UCSD-AML1 (cell line): ENCODE data around the gene ZNF428.
"Not testable (repeated sequence)": the region's sequence is repeated elsewhere in the genome, so short reads cannot be mapped to it uniquely, and the experiment has no call there.

Source experiments
- DNase-seq: peaks from one replicate; lab custom pipeline; 2025; ENCODE audit not compliant: unreplicated experiment; lab: John Stamatoyannopoulos, UW

ZNF428 gene

GRCh38 chr19:43619262-43620060 lies at the start of gene ZNF428:
TSS of gene ZNF428 (minus strand) at chr19:43619629. CDS start at chr19:43614304, 5,325 bp downstream.
- peak; percentile 88 for DNase-seq

- DNase-seq, result peak; percentile 100
Observed at GRCh38 chr19:43668406-43669109, 49.1 kb upstream of the ZNF428 start.

GRCh38 chr19:43667876-43668405 lies 48.5 kb upstream of the ZNF428 start:
- no peak for DNase-seq

GRCh38 chr19:43667126-43667875 lies 47.9 kb upstream of the ZNF428 start:
- no peak for DNase-seq

GRCh38 chr19:43664018-43664417 lies 44.6 kb upstream of the ZNF428 start:
- DNase-seq, result peak; percentile 56

GRCh38 chr19:43662487-43662886 lies 43.1 kb upstream of the ZNF428 start:
- no peak for DNase-seq

- DNase-seq, result no peak
Observed at GRCh38 chr19:43660971-43661360, 41.5 kb upstream of the ZNF428 start.

GRCh38 chr19:43660301-43660970 lies 41.0 kb upstream of the ZNF428 start:
- DNase-seq, result no peak

- no peak for DNase-seq
Observed at GRCh38 chr19:43658494-43658893, 39.1 kb upstream of the ZNF428 start.

GRCh38 chr19:43658001-43658400 lies 38.6 kb upstream of the ZNF428 start:
- no peak for DNase-seq

- DNase-seq, result no peak
Observed at GRCh38 chr19:43656436-43656835, 37.0 kb upstream of the ZNF428 start.

- DNase-seq, result no peak
Observed at GRCh38 chr19:43652546-43652874, 33.1 kb upstream of the ZNF428 start.

GRCh38 chr19:43651758-43652545 lies 32.5 kb upstream of the ZNF428 start:
- DNase-seq, result peak; percentile 60

GRCh38 chr19:43650276-43650675 lies 30.8 kb upstream of the ZNF428 start:
- not testable (repeated sequence) for DNase-seq

GRCh38 chr19:43649514-43649913 lies 30.1 kb upstream of the ZNF428 start:
- no peak for DNase-seq

- no peak for DNase-seq
Observed at GRCh38 chr19:43648633-43649032, 29.2 kb upstream of the ZNF428 start.

GRCh38 chr19:43644181-43644580 lies 24.8 kb upstream of the ZNF428 start:
- no peak for DNase-seq

- DNase-seq, result no peak
Observed at GRCh38 chr19:43643326-43643725, 23.9 kb upstream of the ZNF428 start.

- no peak for DNase-seq
Observed at GRCh38 chr19:43642531-43642930, 23.1 kb upstream of the ZNF428 start.

GRCh38 chr19:43641333-43641732 lies 21.9 kb upstream of the ZNF428 start:
- no peak for DNase-seq
